GM12873 (cell line): Measurements from ENCODE around the gene ENPP3.

ENCODE experiments used
- TF ChIP-seq, protein P1 (sequence below): IDR thresholded peaks from 2 replicates; pipeline ENCODE4 v1.5.1; 2012; ENCODE audit warnings: low read depth, mild to moderate bottlenecking, moderate library complexity, low read length, control low read depth; ENCODE audit not compliant: insufficient read depth; ENCODE audit errors: missing control alignments

Gene ENPP3

DNA sequence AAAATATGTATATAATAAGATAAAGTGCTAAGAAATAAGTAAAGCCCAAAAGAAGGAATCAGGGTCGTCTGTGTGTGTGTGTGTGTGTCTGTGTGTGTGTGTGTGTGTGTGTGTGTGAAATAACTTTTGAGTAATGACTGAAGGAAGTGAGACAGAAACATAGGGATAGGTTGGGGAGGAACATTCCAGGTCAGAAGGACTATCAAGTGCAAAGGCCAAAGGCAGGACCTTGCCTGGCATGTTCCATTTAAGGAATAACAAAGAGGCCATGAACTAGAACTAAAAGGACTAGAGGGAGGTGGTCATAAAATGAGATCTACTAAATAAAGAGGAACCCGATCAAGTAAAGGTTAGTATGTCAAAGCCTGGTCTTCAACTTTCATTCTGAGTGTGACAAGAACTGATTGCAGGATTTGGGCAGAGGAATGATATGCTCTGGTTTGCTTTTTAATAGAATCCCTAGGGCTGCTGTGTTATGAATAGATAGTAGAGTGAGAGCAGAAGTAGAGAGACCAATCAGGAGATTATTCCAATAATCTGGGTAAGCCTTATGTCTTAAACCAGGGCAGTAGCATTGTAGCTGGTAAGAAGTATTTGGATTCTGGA lies 6.9 kb downstream of the ENPP3 start:
- TF ChIP-seq, protein P1, sequence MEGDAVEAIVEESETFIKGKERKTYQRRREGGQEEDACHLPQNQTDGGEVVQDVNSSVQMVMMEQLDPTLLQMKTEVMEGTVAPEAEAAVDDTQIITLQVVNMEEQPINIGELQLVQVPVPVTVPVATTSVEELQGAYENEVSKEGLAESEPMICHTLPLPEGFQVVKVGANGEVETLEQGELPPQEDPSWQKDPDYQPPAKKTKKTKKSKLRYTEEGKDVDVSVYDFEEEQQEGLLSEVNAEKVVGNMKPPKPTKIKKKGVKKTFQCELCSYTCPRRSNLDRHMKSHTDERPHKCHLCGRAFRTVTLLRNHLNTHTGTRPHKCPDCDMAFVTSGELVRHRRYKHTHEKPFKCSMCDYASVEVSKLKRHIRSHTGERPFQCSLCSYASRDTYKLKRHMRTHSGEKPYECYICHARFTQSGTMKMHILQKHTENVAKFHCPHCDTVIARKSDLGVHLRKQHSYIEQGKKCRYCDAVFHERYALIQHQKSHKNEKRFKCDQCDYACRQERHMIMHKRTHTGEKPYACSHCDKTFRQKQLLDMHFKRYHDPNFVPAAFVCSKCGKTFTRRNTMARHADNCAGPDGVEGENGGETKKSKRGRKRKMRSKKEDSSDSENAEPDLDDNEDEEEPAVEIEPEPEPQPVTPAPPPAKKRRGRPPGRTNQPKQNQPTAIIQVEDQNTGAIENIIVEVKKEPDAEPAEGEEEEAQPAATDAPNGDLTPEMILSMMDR, result no peak

DNA sequence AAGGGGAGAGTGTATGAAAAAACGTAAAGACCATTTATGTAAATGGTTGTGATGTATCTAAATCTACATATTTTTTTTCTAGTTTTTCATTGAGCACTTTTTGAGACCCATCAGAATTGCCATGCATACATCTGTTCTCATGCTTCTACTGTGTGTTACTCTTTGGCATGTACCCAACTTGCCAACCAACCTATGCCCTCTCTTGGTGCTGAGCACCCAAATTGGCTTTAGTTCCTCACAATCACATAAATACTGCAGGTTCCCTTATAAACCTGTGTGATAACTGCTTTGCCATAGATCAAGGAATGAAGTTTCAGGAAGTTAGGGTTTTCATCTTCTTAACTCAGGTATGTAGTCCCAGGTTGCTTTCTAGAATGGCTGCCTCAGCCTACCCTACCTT lies 7.8 kb downstream of the ENPP3 start:
- TF ChIP-seq, protein P1, result no peak

DNA sequence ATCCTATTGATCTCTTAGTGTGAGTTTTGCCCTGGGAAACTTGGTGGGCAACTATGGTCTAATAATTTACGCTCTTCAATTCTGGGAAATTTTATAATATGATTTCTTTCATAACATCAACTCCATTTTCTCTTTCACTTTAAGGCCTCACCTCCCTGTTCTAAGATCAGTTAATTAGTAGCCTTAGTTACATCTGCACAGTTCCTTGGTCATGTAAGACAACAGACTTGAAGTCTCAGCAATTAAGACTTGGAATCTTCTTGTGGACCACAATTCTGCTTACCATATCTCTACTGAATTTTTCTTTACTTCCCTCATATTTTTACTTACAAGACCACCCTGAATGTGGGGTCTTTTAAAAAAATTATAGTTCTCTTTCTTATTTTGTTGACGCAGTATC lies 8.7 kb downstream of the ENPP3 start:
- TF ChIP-seq, protein P1, result no peak

DNA sequence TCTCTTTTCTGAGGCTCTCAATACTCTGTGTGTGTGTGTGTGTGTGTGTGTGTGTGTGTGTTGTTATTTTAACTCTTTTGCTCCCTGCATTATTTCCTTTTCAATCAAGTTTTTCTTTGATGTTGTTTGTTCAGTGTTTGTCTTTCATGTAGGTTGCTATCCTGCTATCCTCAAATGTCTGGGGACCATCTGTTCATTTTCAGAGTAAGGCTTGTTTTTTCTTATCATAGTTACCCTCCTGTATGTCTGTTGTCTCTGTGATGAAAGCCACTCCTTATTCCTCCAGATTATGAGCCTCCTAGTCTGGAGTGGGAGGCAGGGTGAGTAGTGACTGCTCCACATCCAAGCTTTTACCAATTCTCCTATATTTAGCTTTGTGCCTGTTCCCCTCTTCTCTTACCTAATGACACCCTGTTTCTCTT lies 9.2 kb downstream of the ENPP3 start:
- TF ChIP-seq, protein P1, result no peak

DNA sequence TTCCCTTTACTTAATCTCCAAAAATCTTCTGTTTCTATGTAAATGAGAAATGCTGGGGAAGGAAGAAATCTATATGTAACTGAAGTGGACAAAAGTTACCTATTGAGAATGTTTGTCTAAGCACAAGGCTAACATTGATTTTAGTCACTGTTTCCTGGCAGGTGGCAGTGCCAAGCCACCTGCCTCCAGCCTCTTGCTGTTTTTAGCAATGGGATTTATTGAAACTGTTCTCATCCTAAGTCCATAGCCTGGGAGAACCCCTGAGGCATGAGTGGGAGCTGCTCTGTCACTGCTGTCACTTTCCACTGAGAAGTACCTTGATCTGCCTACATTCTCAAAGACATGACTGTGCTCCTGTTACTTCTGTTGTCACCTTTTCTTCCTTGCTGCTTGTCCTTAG lies 14.7 kb downstream of the ENPP3 start:
- TF ChIP-seq, protein P1, result no peak

DNA sequence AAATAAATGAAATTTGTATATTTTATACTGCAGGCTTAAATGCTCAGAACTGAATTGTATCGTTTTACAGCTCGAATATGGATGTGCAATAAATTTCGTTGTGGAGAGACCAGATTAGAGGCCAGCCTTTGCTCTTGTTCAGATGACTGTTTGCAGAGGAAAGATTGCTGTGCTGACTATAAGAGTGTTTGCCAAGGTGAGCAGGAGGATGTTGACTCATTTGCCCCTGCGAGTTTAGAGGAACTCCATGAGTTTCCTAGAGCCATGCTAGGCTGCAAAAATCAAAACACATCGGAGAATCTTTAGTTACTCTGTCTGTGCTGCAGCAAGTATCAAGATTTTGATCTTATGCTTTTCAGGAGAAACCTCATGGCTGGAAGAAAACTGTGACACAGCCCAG lies 15.4 kb downstream of the ENPP3 start:
- TF ChIP-seq, protein P1, result no peak

DNA sequence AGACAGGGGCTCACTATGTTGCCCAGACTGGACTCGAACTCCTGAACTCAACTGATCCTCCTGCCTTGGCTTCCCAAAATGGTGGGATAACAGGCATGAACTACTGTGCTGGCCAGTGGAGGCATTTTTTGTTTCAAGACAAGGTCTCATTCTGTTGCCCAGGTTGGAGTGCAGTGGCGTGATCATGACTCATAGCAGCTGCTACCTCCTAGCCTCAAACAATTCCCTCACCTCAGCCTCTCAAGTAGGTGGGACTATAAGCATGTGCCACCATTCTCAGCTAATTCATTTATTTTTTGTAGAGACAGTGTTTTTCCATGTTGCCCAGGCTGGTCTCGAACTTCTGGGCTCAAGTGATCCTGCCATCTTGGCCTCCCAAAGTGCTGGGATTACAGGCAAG lies 17.2 kb downstream of the ENPP3 start:
- TF ChIP-seq, protein P1, result no peak
